GM21360 (cell line): ENCODE data around the gene ANKRD63.

Experiments
- ATAC-seq: cut with Tn5 transposase; IDR thresholded peaks from one replicate; pipeline ENCODE4 v1.9.1; 2021; ENCODE audit warnings: mild to moderate bottlenecking, moderate library complexity; ENCODE audit not compliant: unreplicated experiment

Gene ANKRD63

DNA sequence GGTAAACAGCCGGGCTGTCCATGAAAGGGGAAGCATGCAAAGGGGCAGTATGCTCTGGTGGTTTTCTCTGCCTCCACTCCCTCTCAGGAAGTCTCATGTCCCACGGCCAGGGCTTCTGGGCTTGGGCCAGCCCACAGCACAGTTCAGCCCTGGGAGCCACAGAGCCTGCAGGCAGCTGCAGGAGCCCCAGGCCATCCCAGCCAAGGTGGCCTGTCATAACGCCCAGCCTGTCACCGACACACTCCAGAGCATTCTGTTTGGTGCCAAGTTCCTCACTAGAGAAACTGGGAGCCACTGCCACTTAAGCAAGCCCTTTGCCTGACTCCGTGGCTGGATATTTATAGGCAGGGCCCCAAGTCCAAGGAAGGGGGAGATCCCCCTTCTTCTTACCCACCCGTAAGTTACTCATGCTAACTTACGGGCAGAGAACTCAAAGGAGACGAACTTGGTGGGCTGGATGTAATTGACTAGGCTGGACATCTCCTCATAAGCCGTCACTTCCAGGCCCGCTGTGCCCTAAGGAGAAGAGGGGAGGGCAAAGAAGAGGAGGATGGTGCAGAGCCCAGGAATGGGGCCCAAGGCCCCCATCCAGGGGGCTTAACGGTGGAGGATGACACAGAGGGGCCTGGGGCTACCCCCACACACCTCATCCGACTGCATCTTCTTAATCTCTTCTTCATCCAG is 13.2 kb upstream of the ANKRD63 start:
- no peak for ATAC-seq

DNA sequence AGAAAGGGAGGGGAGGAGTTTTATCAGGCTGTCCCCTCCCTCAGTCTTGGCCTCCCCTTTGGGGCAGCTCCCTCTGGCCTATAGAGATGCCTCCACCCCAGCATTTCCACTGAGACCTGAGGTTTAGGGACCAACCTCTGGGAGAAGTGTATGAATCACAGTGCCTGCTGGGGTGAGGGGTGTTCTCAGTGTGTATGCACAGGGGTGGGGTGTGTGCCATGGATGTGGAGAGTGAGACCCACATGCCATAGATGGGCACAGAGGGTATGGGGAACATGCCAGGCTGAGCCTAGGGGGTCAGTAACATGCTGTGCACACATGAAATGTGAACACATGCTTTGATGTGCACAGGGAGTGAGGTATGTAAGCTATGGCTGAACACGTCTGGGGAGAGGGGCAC is 12.4 kb upstream of the ANKRD63 start:
- ATAC-seq, result no peak

DNA sequence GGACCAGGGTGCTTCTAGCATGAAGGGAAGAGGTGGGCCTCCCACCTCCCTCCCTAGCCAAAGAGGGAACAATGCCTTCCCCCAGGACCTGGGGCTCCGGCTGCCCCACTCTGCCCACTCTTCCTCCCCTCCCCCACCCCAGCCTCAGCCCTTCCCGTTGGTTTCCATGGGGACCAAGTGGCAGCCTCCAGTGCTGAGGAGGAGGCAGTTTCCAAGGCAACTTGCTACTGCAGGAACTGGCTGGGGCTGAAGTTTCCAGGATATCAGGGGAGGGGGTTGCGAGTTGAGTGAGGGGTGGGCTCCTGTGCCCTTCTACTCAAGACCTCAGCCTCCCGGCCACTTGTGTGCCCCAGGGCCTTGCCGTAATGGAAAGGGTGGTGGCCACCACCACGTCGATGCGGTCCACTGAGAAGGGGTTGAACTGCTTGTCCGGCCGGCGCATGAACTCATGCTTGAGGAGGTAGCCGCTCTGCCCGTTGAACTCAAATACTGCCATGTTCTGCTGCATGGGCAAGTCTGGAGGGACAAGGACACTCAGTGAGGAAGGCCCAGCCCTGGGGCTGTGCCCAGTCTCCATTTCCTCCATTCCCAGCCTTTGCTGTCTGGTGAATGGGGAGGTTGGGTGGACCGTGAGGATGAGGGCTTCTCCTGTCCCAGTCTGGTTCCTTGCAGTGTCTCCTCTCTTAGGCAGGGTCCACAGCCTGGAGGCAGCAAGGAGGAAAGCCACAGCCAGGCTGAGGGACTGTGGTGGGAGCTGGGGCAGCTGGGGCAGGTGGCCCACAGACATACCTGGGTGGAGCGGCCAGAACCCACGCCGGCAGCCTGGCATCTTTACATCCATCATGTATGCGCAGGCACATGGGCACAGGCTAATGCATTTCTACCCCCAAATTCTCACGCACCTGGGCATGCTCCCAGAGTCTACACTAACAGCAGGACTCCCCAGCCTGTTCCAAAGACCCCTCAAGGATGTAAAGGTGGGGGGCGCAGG is 11.3 kb upstream of the ANKRD63 start:
- no peak for ATAC-seq

DNA sequence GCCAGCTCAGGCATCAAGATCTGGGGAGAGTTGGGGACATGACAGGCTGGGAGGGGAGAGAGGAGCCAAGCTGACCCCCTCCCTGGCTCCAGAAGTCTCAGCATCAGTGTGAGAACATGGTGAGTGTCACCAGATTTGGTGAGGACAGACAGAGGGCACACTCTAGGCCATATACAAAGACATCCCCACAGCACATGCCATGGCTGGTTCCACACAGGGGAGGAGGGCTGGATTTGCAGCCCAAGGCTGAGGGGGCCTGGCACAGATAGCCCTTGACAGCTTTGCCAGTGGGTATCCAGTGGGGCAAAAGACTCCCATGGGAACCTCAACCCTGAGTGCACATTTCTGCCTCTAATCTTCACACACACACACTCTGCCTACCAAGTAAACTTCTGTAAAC is 10.1 kb upstream of the ANKRD63 start:
- no peak for ATAC-seq

DNA sequence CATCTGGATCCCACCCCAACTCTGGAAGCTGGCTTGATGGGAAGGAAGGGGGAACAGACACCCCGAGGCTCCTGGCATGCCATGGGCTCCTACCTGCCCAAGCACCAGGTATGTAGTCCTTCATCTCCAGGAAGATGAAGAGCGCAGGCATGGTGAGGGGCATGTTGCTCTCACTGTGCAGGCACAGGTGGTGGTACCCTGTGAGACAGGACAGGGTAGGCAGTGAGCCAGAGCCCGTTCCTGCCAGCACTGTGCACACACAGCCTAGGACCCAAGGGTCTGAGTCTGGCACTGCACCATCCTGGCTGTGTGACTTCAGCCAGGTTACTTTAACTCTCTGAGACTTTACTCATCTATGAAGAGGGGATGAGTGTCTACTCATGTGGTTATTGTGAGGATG is 9.4 kb upstream of the ANKRD63 start:
- no peak for ATAC-seq

DNA sequence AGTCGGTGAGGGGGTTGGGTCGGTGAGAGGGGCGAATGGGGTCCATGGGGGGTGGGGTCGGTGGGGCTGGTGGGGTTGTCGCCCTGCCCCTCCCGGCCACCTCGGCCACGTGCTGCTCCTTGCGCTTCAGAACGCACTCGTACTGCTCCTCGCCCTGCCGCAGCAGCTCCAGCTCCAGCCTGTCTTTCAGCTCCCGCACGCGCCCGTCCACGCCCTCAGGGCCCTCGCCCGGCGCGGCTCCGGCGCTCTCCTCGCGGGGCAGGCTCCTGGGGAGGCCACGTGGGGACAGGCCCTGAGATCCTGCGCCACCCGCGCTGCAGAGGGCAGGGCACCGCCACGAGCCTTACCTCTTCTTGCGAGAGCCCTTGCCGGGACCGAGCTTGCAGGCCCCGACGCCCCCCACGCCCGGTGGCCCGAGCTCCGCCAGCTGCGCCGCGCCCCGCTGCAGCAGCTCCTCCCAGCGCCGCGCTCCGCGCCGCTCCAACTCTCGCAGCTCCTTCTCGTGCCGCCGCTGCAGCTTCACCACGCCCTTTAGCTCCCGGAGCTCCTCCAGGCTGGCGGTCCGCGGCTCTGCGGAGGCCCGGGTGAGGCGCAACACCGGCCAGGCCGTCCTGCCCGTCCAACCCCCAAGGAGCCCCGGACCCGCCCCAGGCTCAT is 8.2 kb upstream of the ANKRD63 start:
- ATAC-seq, result no peak

DNA sequence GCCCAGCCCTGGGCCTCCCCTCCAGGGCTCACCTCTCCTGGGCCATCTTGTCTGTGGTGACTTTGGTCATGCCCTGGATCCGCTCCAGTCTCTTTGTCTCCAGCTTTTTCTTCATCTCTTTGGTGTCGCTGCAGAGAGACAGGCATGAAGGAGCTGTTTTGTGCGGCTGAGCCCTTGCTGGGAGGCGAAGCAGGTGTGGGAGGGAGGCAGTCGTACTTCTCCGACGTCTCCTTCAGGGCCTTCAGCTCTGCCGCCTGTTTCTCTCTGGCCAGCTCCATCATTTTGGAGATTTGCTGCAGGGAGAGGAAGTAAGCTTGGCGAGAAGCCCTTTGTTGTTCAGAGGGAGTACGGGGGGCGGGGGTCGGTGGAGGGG is 7.7 kb upstream of the ANKRD63 start:
- no peak for ATAC-seq

DNA sequence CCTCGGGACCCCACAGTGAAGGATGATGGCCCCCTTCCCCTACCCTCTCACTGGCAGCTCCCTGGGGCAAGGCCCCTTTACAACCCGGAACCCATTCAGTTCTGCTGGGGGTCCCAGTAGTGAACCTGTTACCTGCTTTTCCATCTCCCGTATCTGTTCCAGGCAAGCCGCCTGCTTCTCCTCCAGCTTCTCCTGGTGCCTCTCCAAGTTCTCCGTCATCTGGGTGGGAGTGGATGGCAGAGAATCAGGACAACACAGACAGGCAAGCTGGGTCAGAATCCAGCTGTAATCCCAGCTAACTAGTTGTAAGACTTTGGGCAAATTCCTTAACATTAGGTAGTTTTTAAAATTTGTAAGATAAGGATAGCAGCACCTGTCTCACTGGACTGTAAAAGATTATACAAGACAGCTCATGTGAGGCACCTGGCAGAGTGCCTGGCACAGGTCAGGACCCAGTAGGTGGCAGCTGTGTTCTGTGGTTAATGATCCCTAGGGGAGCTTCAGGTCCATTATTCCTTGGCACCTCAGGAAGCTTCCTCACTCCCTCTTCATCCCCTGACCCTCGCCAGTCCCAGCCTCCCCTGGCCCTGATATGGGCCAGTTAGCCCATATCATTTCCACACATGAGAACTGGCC is 6.4 kb upstream of the ANKRD63 start:
- ATAC-seq, result no peak

DNA sequence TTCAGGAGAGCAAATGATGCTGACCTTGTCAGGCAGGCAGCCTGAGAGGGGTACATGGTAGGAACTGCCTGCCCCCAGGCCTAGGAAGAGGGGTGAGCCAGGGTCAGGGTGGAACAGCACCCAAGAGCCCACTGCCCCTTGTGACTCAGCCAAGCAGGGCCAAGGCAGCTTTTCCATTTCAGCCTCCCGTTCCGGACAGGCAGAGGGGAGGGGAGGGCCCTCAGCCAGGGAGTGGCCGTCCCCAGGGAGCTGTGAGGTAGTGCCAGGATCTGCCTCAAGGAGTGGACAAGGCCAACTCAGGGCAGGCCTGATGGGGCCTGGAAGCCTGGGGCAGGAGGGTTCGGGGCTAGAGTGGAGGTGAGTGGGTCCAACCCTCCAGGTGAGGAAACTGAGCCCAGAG is 5.1 kb upstream of the ANKRD63 start:
- no peak for ATAC-seq

DNA sequence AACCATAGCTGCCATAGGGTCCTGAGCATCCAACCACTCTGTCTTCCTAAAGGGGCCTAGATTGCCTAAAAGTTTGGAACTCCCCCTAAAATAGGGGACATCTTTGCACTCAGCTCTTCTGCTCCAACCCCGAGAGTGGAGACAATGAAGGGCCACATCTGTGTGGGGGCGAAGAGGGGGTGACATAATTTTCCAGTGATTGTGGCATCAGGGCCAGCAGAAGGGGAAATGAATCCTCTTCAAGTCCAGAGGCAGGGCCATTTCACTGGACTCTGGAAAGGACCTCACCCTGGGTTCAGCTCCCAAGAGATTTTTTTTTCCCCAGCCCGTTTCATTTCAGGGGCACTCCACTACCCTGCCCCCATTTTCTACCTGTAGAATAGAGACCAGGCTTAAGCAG is 4.6 kb upstream of the ANKRD63 start:
- ATAC-seq, result no peak

DNA sequence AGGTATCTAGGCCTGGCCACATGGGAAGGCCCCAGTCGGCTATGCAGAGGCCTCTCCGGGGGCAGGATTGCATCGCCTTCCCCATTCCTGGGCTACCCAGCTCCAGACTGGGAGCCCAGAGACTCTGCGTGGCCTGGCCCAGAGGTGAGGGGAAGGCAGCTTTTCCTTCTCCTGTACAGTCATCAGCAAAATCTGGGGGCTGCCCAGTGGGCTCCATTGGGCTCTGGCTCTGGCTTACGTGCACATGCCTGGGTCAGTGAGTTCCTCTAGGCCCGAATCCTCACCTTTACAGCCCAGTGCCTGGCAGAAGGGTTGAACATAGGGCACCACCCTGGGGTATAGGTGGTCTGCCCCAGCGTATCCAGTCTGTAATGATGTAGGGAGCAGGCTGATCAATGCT is 3.9 kb upstream of the ANKRD63 start:
- no peak for ATAC-seq

DNA sequence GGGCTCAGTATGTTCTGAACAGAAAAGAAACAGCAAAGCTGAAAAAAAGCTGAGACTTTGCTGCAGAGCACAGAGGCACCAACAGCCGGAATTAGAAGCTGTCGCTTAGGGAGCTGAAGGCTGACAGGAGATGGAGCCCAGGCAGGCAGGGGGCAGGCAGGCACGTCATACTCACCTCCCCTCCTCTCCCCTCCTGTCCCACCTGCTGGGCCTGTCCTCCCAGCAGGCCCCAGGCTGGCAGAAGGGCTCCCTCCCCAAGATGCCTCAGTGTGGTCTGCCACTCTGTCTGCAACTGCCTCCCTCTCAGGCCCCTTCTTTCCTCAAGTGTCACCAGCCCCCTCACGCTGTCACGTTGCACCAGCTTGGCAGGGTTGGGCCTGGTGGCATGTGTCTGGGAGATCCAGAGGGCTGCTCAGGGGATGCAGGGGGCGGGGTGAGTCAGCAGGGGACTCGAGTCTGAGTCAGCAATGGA is 3.2 kb upstream of the ANKRD63 start:
- no peak for ATAC-seq

DNA sequence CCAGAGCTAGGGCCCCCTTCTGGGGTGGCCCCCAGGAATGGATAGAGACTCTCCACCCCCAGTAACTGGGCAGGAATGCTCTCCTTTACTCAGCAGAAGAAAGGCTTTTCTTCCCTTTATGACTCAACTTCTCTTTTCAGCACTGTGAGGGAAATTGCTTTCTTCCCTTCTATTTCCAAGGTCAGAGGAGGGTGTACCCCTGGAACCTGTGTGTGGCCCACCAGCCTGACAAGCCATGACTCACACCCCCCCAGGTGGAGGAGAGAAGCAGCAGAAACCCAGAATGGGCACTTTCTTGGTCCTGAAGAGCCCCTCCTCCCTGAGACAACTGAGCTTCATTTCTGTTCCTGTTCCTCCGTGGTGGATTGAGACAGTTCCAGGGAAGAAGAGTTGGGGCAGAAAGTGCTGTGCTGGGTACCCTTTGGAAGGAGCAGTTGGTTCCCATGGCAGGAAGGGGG is 2.7 kb upstream of the ANKRD63 start:
- no peak for ATAC-seq

DNA sequence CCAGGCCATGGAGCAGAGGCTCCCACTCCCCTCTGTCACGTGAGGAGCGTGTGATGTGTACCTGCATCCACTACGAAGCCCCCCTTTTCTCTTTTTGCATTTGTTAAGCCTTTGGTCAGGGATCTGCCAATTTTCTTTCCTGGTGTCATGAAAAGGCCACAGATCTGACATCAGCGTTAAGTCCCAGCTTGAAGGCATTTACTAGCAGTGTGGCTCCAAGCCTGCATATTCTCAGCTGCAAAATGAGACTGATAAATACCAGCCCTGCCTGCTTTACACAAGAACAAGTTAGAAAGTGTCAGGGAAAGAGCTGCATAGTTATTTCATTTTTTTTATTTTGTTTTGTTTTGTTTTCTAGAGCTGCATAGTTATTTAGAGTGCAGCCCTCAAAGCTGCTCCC is 2.3 kb upstream of the ANKRD63 start:
- ATAC-seq, result no peak

DNA sequence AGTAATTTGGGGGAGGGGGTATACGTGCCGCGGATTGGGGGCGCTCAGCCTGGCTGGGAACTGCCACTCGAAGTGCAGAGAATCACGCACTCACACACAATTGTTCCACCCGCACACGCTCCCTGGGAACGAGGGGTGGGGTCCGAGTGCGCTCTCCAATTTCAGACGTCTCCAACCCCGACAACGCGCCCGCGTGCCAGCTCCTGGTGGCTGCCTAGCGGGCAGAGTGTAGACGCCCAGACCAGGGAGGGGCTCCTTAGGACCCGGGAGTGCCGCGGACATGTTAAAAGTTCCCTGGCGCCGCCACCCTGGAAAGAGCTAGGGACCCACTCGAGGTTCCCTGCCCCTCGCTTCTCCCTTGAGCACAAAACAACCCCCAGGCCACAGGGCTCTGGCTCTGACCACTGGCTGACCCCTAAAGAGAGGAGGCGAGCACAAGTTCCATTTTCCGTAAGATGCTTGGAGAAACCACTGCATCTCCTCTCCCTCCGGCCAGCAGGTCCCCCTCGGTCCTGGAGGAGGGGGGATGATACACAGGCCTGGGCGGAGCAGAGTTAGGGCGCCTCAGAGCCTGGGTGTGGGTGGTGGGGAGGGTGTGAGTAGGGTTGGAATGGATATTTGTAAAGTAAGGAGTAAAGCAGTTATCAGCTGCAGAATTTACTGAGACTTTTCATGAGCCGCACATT is 894 bp upstream of the ANKRD63 start:
- ATAC-seq, result no peak

DNA sequence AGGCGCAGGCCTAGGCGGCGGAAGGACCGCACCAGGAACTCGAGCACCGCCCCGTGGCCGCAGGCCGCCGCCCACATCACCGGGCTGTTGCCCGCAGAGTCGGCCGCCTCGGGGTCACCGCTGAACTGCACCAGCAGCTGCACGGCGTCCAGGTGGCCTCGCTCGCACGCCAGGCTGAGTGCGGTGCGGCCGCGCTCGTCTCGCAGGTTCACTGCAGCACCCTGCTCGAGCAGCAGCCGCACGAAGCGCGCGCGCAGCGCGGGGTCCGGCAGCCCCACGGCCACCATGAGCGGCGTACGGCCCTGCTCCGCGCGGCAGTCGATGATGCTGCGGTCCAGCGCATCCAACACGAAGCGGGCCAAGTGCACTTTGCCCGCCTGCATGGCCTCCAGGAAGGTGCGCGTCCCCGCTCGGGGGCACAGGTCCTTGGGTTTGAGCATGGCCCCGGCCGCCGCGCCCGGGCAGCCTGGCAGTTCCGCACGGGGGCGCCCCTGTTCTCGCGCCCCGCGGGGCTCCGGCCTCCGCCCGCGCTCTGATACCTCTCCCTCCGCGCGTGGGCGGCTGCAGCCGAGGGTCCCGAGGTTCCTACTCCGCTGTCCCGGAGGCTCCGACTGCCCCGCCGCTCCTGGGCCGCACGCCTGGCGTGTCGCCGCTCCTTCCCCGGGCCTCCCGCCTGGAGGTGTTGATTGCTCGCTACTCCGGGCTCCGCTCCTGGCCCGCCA is 556 bp downstream of the ANKRD63 start:
- no peak for ATAC-seq

DNA sequence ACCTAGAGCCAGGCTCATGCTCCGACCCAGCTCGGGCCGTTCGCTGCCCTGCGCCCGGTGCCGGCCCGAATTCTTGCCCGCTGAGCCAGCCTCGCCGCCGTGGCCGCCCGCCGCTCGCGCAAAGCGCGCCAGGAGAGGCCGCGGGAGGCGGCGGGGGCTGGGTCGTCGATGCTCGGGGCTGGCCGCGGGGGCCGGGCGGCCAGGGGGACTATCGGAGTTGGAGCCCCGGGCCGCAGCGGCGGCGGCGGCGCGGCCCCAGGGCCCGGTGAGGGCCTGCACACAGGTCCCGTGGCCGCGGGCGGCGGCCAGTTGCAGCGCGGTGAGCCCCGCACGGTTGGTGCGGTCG is 1.1 kb downstream of the ANKRD63 start:
- ATAC-seq, result no peak

DNA sequence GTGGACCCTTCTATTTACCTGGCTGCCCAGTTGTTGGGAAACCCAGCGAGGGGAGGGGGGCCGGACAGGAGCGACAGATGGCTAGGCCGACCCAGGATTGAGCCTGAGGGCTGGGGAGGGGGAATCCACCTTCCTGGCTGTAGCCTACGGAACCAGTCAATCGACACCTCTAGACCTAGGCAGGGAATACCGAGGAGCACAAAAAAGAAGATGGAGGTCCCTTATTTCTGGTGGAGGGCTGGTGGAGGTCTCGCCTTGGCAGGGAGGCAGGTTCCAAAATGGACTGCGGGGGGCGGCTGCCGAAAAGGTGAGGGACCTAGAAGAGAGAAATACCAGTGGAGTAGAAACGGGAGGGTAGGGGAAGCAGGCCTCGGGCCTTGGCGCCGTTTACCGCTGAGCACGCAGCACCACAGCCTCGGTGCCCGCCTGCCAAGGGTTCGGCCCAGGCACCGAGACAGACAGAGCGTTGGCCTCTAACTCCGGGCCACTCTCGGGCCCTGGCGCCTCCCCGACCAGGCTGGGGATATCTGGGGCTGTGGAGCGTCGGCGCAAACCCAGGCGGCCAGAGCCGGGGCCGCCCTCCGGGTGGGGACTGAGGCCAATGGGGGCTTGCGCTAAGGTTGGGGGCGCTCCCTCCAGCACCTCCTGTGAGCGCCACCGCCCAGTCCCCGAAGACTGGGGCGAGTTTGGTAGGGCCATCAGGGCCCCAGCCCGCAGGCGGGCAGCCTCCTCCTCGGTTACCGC is 1.6 kb downstream of the ANKRD63 start:
- ATAC-seq, result no peak
